Right cardiac atrium (tissue), 5 donors: ENCODE measurements around the gene LDB3. TPM values are rescaled to one million over a fixed set of nuclear protein-coding genes. Genes with fewer than 3 reads are reported as not detected.
"Not testable (repeated sequence)": the region's sequence is repeated elsewhere in the genome, so short reads cannot be mapped to it uniquely, and the experiment has no call there.

Source experiments
- ATAC-seq, 2 donors: fragments of 200-7000 bp; cut with Tn5 transposase; one replicate each; pipeline versions ENCODE4 v1.8.0 to v1.9.1; 2020; ENCODE audit warnings: moderate library complexity in 2 of 2, mild to moderate bottlenecking in 1 of 2
- DNase-seq, 3 donors: peaks; one replicate each; pipeline ENCODE4 v3.0.0-alpha.2; 2020
- H3K27ac ChIP-seq: one replicate; pipeline ENCODE4 v1.5.1; 2013; ENCODE audit warnings: mild to moderate bottlenecking, low read length, control low read depth, moderate library complexity
- H3K27me3 ChIP-seq: one replicate; pipeline ENCODE4 v1.6.1; 2013; ENCODE audit not compliant: control insufficient read depth, insufficient read depth
- H3K4me1 ChIP-seq: one replicate; pipeline ENCODE4 v1.6.1; 2013; ENCODE audit warnings: low read length; ENCODE audit not compliant: control insufficient read depth, insufficient read depth
- H3K4me3 ChIP-seq: one replicate; pipeline ENCODE4 v1.5.1; 2013; ENCODE audit warnings: low read length, control low read depth
- H3K9me3 ChIP-seq: one replicate; pipeline ENCODE4 v1.6.1; 2013; ENCODE audit warnings: low read length; ENCODE audit not compliant: control insufficient read depth
- WGBS: extraction: QIAGEN DNeasy Blood & Tissue Kit; methylation state at CpG from one replicate; pipeline ENCODE4 v1.1.7; 2013; 5-methylcytosine and 5-hydroxymethylcytosine counted together
- intact Hi-C, 4 donors: fragments of 100-400 bp; cut with DNase I; formaldehyde crosslinking; loops; one replicate each; pipeline versions ENCODE4 v1.11.0 to v1.14.0; 2022 to 2023
- polyA plus RNA-seq: library from polyadenylated mRNA; stranded (reverse); fragments of 200-250 nt; gene quantifications from one replicate; pipeline ENCODE4 v1.2.3, GENCODE V29; 2013
- total RNA-seq, 4 donors: library from RNA; stranded (reverse); fragmentation: NEBNext Ultra II Directional; extraction: Animal tissue kit (Norgen Biotek cat#: 25700); gene quantifications; one replicate each; pipeline ENCODE4 v1.2.1, GENCODE V29; 2021
- donor health status: healthy with polysubstance abuse.
- donor health status: DM: no; HTN: yes; CAD: no.
- donor health status: DM: no; HTN: no; CAD: no.
- donor health status: DM: no; HTN: yes; CAD: no; lungs with severe emphysema.
- donor health status: DM: yes; HTN: yes; CAD: no.

Gene LDB3
- total and polyA plus RNA-seq, 5 donors: 738 to 1,223 (median 953) TPM

GRCh38 chr10:86644794-86645445 lies 23.4 kb upstream of the LDB3 start:
- ATAC-seq: no peak
- H3K4me1 ChIP-seq: peaks cover 6% of the 10 kb centered on the region
- intact Hi-C loops: no loop called here
- H3K9me3 ChIP-seq: no peaks in the 10 kb centered on the region
- DNase-seq: peak in 2 of 3 donors; percentile 21 to 29
- no peak overlapping the region for H3K27ac ChIP-seq
- 90% methylated on average over 5 of the region's 5 CpGs for WGBS
- no peak overlapping the region for H3K4me3 ChIP-seq
- H3K27me3 ChIP-seq: no peaks in the 10 kb centered on the region

- intact Hi-C loops, H3K4me3 ChIP-seq, H3K27ac ChIP-seq, H3K4me1 ChIP-seq, ATAC-seq, H3K9me3 ChIP-seq, H3K27me3 ChIP-seq: not testable (repeated sequence)
- WGBS: 96% methylated on average over 5 of the region's 5 CpGs
- peak in 1 of 3 donors; percentile 19 for DNase-seq
Measured at GRCh38 chr10:86645621-86646165, 22.6 kb upstream of the LDB3 start.

GRCh38 chr10:86646532-86646931 lies 21.8 kb upstream of the LDB3 start:
- WGBS: 84% methylated on average over 5 of the region's 5 CpGs
- intact Hi-C loops: no loop called here
- DNase-seq (peak in 1 of 3 donors; percentile 24), ATAC-seq (no peak)
- Histone ChIP-seq H3K4me3 (no peak overlapping the region), H3K9me3 (no peaks in the 10 kb centered on the region), H3K4me1 (peaks cover 10% of the 10 kb centered on the region), H3K27ac (no peak overlapping the region), H3K27me3 (no peaks in the 10 kb centered on the region)

DNA sequence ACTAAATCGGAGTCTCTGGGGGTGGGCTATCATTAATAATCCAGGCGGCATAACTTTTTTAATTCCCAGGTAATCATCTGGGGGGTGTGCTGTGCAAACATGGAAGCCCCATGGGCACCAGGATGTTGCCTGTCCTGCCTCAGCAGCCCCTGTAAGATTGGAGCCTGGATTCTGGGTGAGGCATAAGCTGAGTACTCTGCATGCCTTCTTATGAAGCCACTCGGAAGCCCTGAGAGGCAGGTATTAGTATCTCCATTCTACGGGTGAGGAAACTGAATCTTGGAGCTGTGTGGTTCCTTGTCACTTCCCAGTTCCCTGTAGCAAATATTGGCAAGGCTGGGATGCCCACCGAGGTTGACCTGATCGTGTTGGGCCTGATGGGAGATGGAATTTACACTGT lies 21.4 kb upstream of the LDB3 start:
- 81% methylated on average over 6 of the region's 6 CpGs for whole genome bisulfite sequencing
- Histone ChIP-seq H3K27me3 (no peaks in the 10 kb centered on the region), H3K4me3 (no peak overlapping the region), H3K4me1 (peaks cover 11% of the 10 kb centered on the region), H3K9me3 (no peaks in the 10 kb centered on the region), H3K27ac (no peak overlapping the region)
- intact Hi-C loops: no loop called here
- DNase-seq: no peak
- no peak for ATAC-seq

GRCh38 chr10:86647773-86648703 lies 20.3 kb upstream of the LDB3 start:
- 87% methylated on average over 13 of the region's 13 CpGs for WGBS
- intact Hi-C loops: no loop called here
- H3K4me1 ChIP-seq: peaks cover 12% of the 10 kb centered on the region

DNA sequence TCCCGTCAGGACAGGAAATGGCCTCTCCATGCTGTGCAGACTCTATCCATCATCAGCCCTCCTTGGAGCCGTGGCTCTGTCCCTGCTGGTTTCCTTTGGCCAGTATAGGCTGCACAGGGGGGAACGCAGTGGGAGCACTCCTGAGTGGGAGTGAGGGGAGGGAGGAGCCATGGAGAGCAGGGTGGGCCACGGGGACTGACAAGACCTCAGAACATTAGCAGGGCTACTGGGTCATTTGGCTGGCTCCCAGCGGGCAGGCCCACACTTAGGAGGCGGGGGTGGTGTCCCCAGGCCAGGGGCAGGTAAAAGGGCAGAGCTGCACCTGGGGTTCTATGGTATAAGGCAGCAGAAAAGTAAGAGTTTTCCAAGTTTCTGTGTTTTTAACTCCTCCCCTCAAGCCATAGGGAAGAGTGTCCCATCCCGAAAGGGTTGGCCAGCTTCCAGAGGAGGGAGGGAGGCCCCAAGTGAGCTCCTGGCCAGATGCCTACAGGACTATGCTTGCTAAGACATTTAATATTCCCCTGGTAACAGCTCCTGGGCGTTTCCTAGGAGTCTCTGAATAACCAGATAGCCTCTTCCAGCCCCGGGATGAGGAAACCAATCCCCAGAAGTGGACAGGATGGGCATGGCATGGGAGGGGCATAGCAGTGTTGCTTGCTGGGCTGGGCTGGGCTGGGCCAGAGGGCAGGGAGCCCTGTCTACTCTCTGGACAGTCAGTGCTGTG lies 19.4 kb upstream of the LDB3 start:
- peaks cover 12% of the 10 kb centered on the region for H3K4me1 ChIP-seq
- H3K27me3 ChIP-seq: no peaks in the 10 kb centered on the region
- intact Hi-C loops: no loop called here
- DNase-seq (peak; percentile 79 to 86 (median 84)), ATAC-seq (peak; percentile 80 to 84)
- H3K4me3 ChIP-seq: no peak overlapping the region
- 44% methylated on average over 9 of the region's 9 CpGs for WGBS
- H3K9me3 ChIP-seq: no peaks in the 10 kb centered on the region
- no peak overlapping the region for H3K27ac ChIP-seq

More at GRCh38 chr10:86647773-86648703, 20.3 kb upstream of the LDB3 start:
- no peaks in the 10 kb centered on the region for H3K27me3 ChIP-seq
- ATAC-seq (no peak), DNase-seq (peak in 2 of 3 donors; percentile 38 to 40)
- H3K4me3 ChIP-seq: no peak overlapping the region
- H3K27ac ChIP-seq: no peak overlapping the region
- H3K9me3 ChIP-seq: no peaks in the 10 kb centered on the region

DNA sequence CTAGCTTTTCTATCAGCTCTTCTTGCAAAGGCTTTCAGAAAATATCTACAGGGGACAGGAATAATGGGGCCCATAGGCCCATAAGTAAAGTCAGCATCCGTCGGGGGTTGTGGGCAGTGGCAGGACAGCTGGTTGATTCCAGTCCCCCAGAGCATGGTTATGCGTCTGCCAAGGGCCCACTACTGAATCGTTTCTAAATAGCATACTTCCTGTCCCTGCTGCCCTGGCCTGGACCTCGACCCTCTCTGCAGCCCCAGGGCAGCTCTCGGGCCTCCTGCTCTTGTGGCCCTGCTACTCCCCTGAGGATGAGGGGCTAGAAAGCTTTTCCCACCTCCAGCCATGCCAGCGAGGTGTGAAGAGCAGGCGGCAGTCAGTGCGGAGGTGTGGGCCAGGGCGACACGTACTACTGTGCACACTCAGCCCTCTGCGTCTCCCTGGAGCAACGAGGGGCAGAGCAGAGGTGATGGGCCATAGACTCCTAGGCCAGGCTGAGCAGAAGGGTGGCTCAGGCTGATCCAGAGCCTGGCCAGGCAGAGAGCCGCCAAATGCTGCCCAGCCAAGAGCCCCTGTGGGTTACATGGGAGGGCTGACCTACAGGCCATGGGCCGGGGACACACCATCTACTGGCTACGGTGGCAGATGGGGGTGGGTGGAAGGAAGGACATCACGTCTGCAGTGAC lies 18.7 kb upstream of the LDB3 start:
- WGBS: 62% methylated on average over 17 of the region's 17 CpGs
- Histone ChIP-seq H3K4me3 (no peak overlapping the region), H3K9me3 (no peaks in the 10 kb centered on the region), H3K4me1 (peaks cover 12% of the 10 kb centered on the region), H3K27ac (no peak overlapping the region), H3K27me3 (no peaks in the 10 kb centered on the region)
- ATAC-seq (peak; percentile 7 to 16), DNase-seq (peak in 2 of 3 donors; percentile 42)
- intact Hi-C loops: no loop called here

DNA sequence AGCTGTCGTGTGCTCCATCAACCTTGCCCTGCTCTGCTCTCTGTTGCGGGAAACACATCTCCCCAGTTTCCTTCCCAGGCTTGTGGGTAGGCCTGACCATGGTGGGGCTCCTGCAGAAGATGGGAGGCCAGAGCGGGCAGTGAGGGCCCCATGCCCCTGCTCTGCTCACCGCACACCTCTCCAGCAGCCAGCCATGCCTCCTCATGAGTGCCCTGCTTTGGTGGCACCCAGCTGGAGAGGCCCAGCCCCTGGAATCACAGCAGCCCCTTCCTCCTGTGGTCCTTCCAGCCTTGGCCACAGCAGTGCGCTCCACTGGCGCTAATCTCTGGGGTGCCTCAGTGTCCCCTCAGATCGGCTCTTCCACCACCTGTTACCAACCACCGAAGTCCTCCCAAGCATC lies 18.2 kb upstream of the LDB3 start:
- WGBS: 94% methylated on average over 8 of the region's 8 CpGs
- H3K27ac ChIP-seq: no peak overlapping the region
- peaks cover 12% of the 10 kb centered on the region for H3K4me1 ChIP-seq
- H3K4me3 ChIP-seq: no peak overlapping the region
- DNase-seq (peak in 2 of 3 donors; percentile 29 to 53), ATAC-seq (no peak)
- H3K9me3 ChIP-seq: no peaks in the 10 kb centered on the region
- H3K27me3 ChIP-seq: no peaks in the 10 kb centered on the region
- intact Hi-C loops: no loop called here

- Histone ChIP-seq H3K9me3 (no peaks in the 10 kb centered on the region), H3K27me3 (no peaks in the 10 kb centered on the region), H3K4me1 (peaks cover 12% of the 10 kb centered on the region), H3K27ac (no peak overlapping the region), H3K4me3 (no peak overlapping the region)
- intact Hi-C loops: no loop called here
- WGBS: 62% methylated on average over 8 of the region's 8 CpGs
- peak in 1 of 2 donors; percentile 13 for ATAC-seq
- peak in 2 of 3 donors; percentile 66 to 78 for DNase-seq
Measured at GRCh38 chr10:86651021-86651471, 17.3 kb upstream of the LDB3 start.

DNA sequence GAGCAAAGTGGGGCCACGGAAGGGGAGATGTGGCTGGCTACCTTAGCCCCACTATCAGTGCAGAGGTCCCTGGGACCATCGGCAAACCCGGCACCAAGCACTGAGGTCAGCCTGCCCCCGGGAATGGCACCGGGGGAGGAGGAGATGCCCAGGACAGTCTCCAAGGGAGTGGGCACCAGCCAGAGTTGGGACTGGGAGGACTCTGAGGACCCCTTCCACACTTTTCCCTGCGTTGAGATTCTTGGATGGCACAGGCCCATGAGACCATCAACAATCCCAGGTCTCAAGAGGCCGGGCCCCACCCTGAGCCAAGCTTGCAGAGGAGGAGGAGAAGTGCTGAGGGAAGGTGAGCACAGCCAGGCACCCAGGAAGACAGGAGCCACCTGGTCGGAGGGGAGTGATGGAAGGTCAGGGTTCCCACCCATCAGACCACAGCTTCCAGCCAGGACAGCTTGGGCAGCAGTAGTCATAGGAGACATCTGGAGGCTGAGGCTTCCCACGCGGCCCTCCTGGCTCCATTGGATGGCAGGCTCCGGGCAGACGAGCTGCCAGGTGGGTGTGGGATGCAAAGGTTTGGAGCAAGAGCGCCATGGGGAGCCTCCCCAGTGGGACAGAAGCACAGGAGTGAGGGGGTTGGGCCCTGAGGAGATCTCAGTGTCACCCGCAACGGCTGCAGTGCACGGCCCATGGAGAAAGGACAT lies 16.5 kb upstream of the LDB3 start:
- WGBS: 86% methylated on average over 16 of the region's 16 CpGs
- intact Hi-C loops: no loop called here
- DNase-seq (peak in 1 of 3 donors; percentile 47), ATAC-seq (no peak)
- peaks cover 12% of the 10 kb centered on the region for H3K4me1 ChIP-seq
- H3K4me3 ChIP-seq: no peak overlapping the region
- no peaks in the 10 kb centered on the region for H3K27me3 ChIP-seq
- H3K9me3 ChIP-seq: no peaks in the 10 kb centered on the region
- H3K27ac ChIP-seq: no peak overlapping the region
